HEK293 (cell line): ENCODE data around the gene CNBP.

Experiments used
- CTCF ChIA-PET: fragments of 350-600 bp; formaldehyde crosslinking; extraction: SDS; loops from one replicate; lab custom pipeline; 2021; ENCODE audit warnings: antibody characterized with exemption; lab: Yijun Ruan, JAX
- POLR2A ChIA-PET: fragments of 300-600 bp; formaldehyde crosslinking; extraction: SDS; loops from one replicate; lab custom pipeline; 2020; ENCODE audit warnings: antibody characterized with exemption, inconsistent platforms; lab: Yijun Ruan, JAX
- H3K27ac ChIP-seq: fragments of 200-500 bp; sonication (Bioruptor generic); 2 replicates; pipeline ENCODE4 v1.5.1; 2014; ENCODE audit warnings: low read depth, low read length, control low read depth, inconsistent platforms; ENCODE audit errors: extremely low read depth
- H3K36me3 ChIP-seq, 2 experiments: fragments of 200-500 bp in 1 of 2; sonication (Bioruptor generic) in 1 of 2; 1 replicate in 1 of 2; 2 replicates in 1 of 2; pipeline ENCODE4 v1.5.1; 2014 to 2017; ENCODE audit warnings: inconsistent platforms in 2 of 2, low read length in 2 of 2; ENCODE audit not compliant: control insufficient read depth in 2 of 2, insufficient read depth in 1 of 2
- H3K4me1 ChIP-seq: fragments of 200-500 bp; sonication (Bioruptor generic); 2 replicates; pipeline ENCODE4 v1.5.1; 2014; ENCODE audit warnings: mild to moderate bottlenecking, low read length, inconsistent platforms; ENCODE audit not compliant: control insufficient read depth, insufficient read depth
- H3K4me3 ChIP-seq: 2 replicates; pipeline ENCODE4 v1.5.1; 2011; ENCODE audit warnings: low read depth, mild to moderate bottlenecking, control low read depth, low read length, moderate library complexity
- H3K9me3 ChIP-seq: fragments of 200-500 bp; sonication (Bioruptor generic); 2 replicates; pipeline ENCODE4 v1.5.1; 2014; ENCODE audit warnings: low read depth, low read length, inconsistent platforms; ENCODE audit not compliant: control insufficient read depth, insufficient read depth
- PRDM1 ChIP-seq: fragments of 450-650 bp; formaldehyde crosslinking; IDR thresholded peaks from 2 replicates; pipeline ENCODE4; 2016; ENCODE audit warnings: missing biosample characterization, missing genetic modification characterization
- REPIN1 ChIP-seq: fragments of 450-650 bp; formaldehyde crosslinking; IDR thresholded peaks from 2 replicates; pipeline ENCODE4 v1.5.1; 2017; ENCODE audit warnings: missing biosample characterization, missing genetic modification characterization, low read depth
- ZBTB48 ChIP-seq: fragments of 450-650 bp; formaldehyde crosslinking; IDR thresholded peaks from 2 replicates; pipeline ENCODE4 v1.5.1; 2016; ENCODE audit warnings: missing biosample characterization, missing genetic modification characterization
- ZFP37 ChIP-seq: fragments of 450-650 bp; formaldehyde crosslinking; IDR thresholded peaks from 2 replicates; pipeline ENCODE4 v1.5.1; 2016; ENCODE audit warnings: missing biosample characterization, missing genetic modification characterization
- ZNF24 ChIP-seq: fragments of 450-650 bp; formaldehyde crosslinking; IDR thresholded peaks from 2 replicates; pipeline ENCODE4 v1.5.1; 2016; ENCODE audit warnings: missing biosample characterization, missing genetic modification characterization
- ZNF335 ChIP-seq: fragments of 450-650 bp; formaldehyde crosslinking; conservative IDR thresholded peaks from 2 replicates; pipeline ENCODE4 v1.5.1; 2016; ENCODE audit warnings: missing biosample characterization, missing genetic modification characterization
- ZNF350 ChIP-seq: fragments of 450-650 bp; formaldehyde crosslinking; IDR thresholded peaks from 2 replicates; pipeline ENCODE4 v1.5.0; 2017; ENCODE audit warnings: missing biosample characterization, mild to moderate bottlenecking, missing genetic modification characterization
- ZNF626 ChIP-seq: fragments of 450-650 bp; sonication (Bioruptor Pico); formaldehyde crosslinking; IDR thresholded peaks from 2 replicates; pipeline ENCODE4 v1.5.1; 2018; ENCODE audit warnings: missing biosample characterization, missing genetic modification characterization, inconsistent platforms
- ZNF664 ChIP-seq: fragments of 450-650 bp; formaldehyde crosslinking; IDR thresholded peaks from 2 replicates; pipeline ENCODE4 v1.5.1; 2016; ENCODE audit warnings: missing biosample characterization, missing genetic modification characterization
- ZNF785 ChIP-seq: fragments of 450-650 bp; formaldehyde crosslinking; IDR thresholded peaks from 2 replicates; pipeline ENCODE4 v1.5.1; 2016; ENCODE audit warnings: missing biosample characterization, missing genetic modification characterization
- ZNF791 ChIP-seq: fragments of 450-650 bp; formaldehyde crosslinking; IDR thresholded peaks from 2 replicates; pipeline ENCODE4 v1.5.1; 2016; ENCODE audit warnings: missing biosample characterization, missing genetic modification characterization
- ZNF843 ChIP-seq: fragments of 450-650 bp; formaldehyde crosslinking; IDR thresholded peaks from 2 replicates; pipeline ENCODE4 v1.5.1; 2016; ENCODE audit warnings: missing biosample characterization, missing genetic modification characterization
- TF ChIP-seq, protein P1 (sequence below): fragments of 450-650 bp; formaldehyde crosslinking; IDR thresholded peaks from 2 replicates; pipeline ENCODE4 v1.5.1; 2017; ENCODE audit warnings: missing biosample characterization, missing genetic modification characterization
- TF ChIP-seq, protein P2 (sequence below): fragments of 450-650 bp; formaldehyde crosslinking; IDR thresholded peaks from 2 replicates; pipeline ENCODE4 v1.5.1; 2016; ENCODE audit warnings: missing biosample characterization, missing genetic modification characterization

CNBP gene

DNA sequence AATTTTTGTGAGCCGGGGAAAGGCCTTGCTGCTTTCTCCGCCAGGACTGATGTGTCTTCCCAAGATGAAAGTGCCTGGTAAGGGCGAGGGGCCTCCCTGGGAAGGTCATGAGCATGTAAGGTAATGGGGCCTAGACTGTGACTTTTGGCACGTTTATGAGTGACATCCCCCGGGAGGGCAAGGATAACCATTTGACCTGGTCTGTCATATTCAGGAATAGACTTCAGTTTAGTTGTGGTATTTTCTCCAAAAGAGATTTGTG lies 631 bp upstream of the CNBP start:
- Histone ChIP-seq H3K27ac (peak overlapping the region; percentile 90), H3K4me1 (peaks cover 7% of the 10 kb centered on the region; the same call in 1 of the 2 replicates), H3K9me3 (no peaks in the 10 kb centered on the region), H3K4me3 (peak overlapping the region; percentile 99), H3K36me3 (peaks cover 3 to 12% of the 10 kb centered on the region in 2 experiments; a peak in 2 of 3 replicates)
- TF ChIP-seq, protein P1, sequence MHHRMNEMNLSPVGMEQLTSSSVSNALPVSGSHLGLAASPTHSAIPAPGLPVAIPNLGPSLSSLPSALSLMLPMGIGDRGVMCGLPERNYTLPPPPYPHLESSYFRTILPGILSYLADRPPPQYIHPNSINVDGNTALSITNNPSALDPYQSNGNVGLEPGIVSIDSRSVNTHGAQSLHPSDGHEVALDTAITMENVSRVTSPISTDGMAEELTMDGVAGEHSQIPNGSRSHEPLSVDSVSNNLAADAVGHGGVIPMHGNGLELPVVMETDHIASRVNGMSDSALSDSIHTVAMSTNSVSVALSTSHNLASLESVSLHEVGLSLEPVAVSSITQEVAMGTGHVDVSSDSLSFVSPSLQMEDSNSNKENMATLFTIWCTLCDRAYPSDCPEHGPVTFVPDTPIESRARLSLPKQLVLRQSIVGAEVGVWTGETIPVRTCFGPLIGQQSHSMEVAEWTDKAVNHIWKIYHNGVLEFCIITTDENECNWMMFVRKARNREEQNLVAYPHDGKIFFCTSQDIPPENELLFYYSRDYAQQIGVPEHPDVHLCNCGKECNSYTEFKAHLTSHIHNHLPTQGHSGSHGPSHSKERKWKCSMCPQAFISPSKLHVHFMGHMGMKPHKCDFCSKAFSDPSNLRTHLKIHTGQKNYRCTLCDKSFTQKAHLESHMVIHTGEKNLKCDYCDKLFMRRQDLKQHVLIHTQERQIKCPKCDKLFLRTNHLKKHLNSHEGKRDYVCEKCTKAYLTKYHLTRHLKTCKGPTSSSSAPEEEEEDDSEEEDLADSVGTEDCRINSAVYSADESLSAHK: no peak
- TF ChIP-seq ZNF350 (tag by site-specific recombination) (no peak), ZFP37 (no peak), PRDM1 (tag by site-specific recombination) (peak; percentile 85), ZNF24 (tag by site-specific recombination) (no peak), ZBTB48 (tag by site-specific recombination) (peak; percentile 67; the same call in 1 of the 2 replicates), REPIN1 (tag by site-specific recombination) (no peak), ZNF791 (tag by site-specific recombination) (no peak)
- TF ChIP-seq, protein P2, sequence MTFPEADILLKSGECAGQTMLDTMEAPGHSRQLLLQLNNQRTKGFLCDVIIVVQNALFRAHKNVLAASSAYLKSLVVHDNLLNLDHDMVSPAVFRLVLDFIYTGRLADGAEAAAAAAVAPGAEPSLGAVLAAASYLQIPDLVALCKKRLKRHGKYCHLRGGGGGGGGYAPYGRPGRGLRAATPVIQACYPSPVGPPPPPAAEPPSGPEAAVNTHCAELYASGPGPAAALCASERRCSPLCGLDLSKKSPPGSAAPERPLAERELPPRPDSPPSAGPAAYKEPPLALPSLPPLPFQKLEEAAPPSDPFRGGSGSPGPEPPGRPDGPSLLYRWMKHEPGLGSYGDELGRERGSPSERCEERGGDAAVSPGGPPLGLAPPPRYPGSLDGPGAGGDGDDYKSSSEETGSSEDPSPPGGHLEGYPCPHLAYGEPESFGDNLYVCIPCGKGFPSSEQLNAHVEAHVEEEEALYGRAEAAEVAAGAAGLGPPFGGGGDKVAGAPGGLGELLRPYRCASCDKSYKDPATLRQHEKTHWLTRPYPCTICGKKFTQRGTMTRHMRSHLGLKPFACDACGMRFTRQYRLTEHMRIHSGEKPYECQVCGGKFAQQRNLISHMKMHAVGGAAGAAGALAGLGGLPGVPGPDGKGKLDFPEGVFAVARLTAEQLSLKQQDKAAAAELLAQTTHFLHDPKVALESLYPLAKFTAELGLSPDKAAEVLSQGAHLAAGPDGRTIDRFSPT (tag by site-specific recombination): no peak
- ChIA-PET POLR2A (interaction anchor here (0.6 to 1.0 kb wide), 3 partner anchors 11 to 23 kb away, joined by 3 to 4 read pairs (median 3); no protein-coding TSS in a partner anchor), CTCF (interaction anchor here (3.1 kb wide), 1 partner anchor 62 kb away, joined by 18 read pairs; no protein-coding TSS in a partner anchor)

DNA sequence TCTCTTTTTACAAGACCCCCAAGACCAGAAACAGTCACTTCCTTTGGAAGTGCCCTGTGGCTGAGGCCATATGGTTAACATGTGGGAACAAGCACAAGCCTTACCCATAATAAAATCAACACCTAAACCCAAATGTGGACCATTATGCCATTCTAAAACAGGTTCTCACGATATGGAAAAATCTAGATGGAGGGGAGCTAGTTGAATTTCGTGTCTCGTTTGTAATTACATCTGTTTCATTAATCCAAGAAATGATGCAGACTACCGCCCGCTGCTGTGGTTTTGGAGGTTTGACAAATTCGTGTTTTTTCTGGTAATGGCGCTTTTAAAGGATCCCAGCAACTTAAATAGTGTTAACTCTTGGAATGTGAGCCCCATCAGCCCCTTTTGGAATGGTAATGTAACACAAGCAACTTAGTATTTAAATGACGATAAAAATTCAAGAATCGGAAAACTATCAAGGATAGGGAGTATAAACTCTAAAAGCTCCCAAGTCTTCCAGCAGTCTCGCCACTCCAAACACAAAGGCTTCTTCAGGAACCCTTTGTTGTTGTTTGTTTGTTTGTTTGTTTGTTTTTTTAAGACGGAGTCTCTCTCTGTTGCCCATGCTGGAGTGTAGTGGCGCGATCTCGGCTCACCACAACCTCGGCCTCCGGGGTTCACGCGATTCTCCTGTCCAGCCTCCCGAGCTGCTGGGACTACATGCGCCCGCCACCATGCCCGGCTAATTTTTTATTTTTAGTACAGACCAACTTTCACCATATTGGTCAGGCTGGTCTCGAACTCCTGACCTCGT lies 1.1 kb downstream of the CNBP start:
- H3K4me1 ChIP-seq: peaks cover 7% of the 10 kb centered on the region
- peaks cover 18 to 27% of the 10 kb centered on the region in 2 experiments; a peak in 2 of 3 replicates for H3K36me3 ChIP-seq
- ChIA-PET POLR2A (interaction anchor here (1.1 kb wide), 1 partner anchor 21 kb away, joined by 4 read pairs; no protein-coding TSS in a partner anchor), CTCF (interaction anchor here (1.0 to 3.1 kb wide), 4 partner anchors 14 to 129 kb away, joined by 3 to 18 read pairs (median 4); no protein-coding TSS in a partner anchor)
- no peaks in the 10 kb centered on the region for H3K9me3 ChIP-seq
- peak overlapping the region; percentile 90 for H3K27ac ChIP-seq
- TF ChIP-seq, protein P1: 0 out of 2 replicates have a peak, but pooled peaks have one; percentile 40
- TF ChIP-seq ZNF843 (tag by site-specific recombination): 0 out of 2 replicates have a peak, but pooled peaks have one; percentile 5
- TF ChIP-seq ZNF785 (tag by site-specific recombination): no peak
- peak overlapping the region; percentile 99 for H3K4me3 ChIP-seq

DNA sequence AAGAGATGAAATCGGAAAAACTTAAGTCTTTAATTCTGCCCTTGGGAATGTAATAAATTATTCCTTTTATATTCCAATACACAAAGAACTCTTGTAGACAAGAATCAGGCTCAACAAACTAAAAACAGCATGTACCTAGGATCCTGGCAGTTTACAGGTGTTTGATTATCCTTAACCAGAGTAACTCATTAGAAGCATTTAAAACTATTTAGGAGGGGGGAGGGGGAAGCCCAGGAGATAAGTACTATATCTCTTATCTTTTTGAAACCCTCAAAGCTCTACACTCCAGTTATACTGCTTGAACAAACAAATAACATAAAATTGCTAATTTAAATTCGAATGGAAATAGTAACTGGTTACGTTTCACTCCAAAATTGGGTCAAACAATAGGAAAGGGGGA lies 1.9 kb downstream of the CNBP start:
- peaks cover 18 to 34% of the 10 kb centered on the region in 2 experiments; a peak in 2 of 3 replicates for H3K36me3 ChIP-seq
- peak overlapping the region; percentile 99 for H3K4me3 ChIP-seq
- H3K9me3 ChIP-seq: no peaks in the 10 kb centered on the region
- no peak for TF ChIP-seq ZNF626
- TF ChIP-seq ZNF664 (tag by site-specific recombination): peak; percentile 33; the same call in 1 of the 2 replicates
- no peak for TF ChIP-seq ZNF843 (tag by site-specific recombination)
- no peak for TF ChIP-seq ZNF335 (tag by site-specific recombination)
- TF ChIP-seq, all 188 proteins: peak for 1
- ChIA-PET CTCF (interaction anchor here (1.5 to 3.1 kb wide), 2 partner anchors 20 to 64 kb away, joined by 3 to 18 read pairs; no protein-coding TSS in a partner anchor), POLR2A (interaction anchor here (0.6 kb wide), 1 partner anchor 67 kb away, joined by 4 read pairs; no protein-coding TSS in a partner anchor)
- Histone ChIP-seq H3K27ac (no peak overlapping the region), H3K4me1 (peaks cover 7% of the 10 kb centered on the region)
